Activated CD8-positive, alpha-beta memory T cell treated with anti-CD3 and anti-CD28 coated beads for 36 hours (primary cell): ENCODE measurements around the gene LARGE2. TPM values are rescaled to one million over a fixed set of nuclear protein-coding genes. Genes with fewer than 3 reads are reported as not detected.

ENCODE experiments used
- total RNA-seq, 2 experiments: library from RNA; stranded (reverse); gene quantifications; one replicate each; pipeline ENCODE4 v1.2.3, GENCODE V29; 2021

LARGE2 gene
- total RNA-seq, 2 experiments from 2014 or later, result 2.4 to 2.9 TPM

Other genes with a start within 250 kb of the LARGE2 start
- gene SLC35C1, start 117.5 kb upstream of the LARGE2 start, total RNA-seq, result 10 to 100 TPM; 14.5 to 16.3 TPM
- gene CRY2, start 75.2 kb upstream of the LARGE2 start, total RNA-seq, result 10 to 100 TPM; 14.3 to 14.7 TPM
- gene MAPK8IP1, start 37.0 kb upstream of the LARGE2 start, total RNA-seq, result 1 to 10 TPM in 1 of 2 experiments, under 1 TPM in 1; 0.91 to 1.0 TPM
- gene FREY1, start 15.4 kb upstream of the LARGE2 start, total RNA-seq, result 1 to 10 TPM; 1.1 to 1.2 TPM
- 10 to 100 TPM; 32.1 to 35.3 TPM for gene PEX16, start 4.8 kb upstream of the LARGE2 start, total RNA-seq
- gene PHF21A, start 198.8 kb downstream of the LARGE2 start, total RNA-seq, result 10 to 100 TPM; 28.2 to 30.6 TPM